K562 (cell line): ENCODE measurements around the gene MAP3K6. TPM values are rescaled to one million over a fixed set of nuclear protein-coding genes. Genes with fewer than 3 reads are reported as not detected.
A peak's percentile ranks its signal among the peaks of the same experiment; 100 is the strongest.

Source experiments
- ATAC-seq: fragments of 200-7000 bp; cut with Tn5 transposase; 3 replicates; pipeline ENCODE4 v1.9.1; 2020; ENCODE audit warnings: moderate library complexity
- BruUV-seq: library from RNA; stranded (reverse); fragments of 400-500 nt; replicated peaks from 2 replicates; lab custom pipeline; 2021; lab: Mats Ljungman, UMichigan
- CTCF ChIA-PET: fragments of 300-600 bp; formaldehyde crosslinking; extraction: SDS; loops from one replicate; lab custom pipeline; 2021; ENCODE audit warnings: low intra/inter-chr PET ratio; lab: Yijun Ruan, JAX
- POLR2A ChIA-PET: fragments of 300-600, 350-650 bp; sonication (Branson Sonifier 250); formaldehyde crosslinking; extraction: SDS; loops from one replicate; lab custom pipeline; 2021; ENCODE audit warnings: antibody characterized with exemption, inconsistent platforms; lab: Yijun Ruan, JAX
- DNase-seq, 4 experiments: peaks; one replicate each; pipeline versions ENCODE4 v3.0.0 to v3.0.0-alpha.2; 2011 to 2018; ENCODE audit warnings: low spot score in 3 of 4, mixed read lengths in 3 of 4; ENCODE audit errors: extremely low read depth in 1 of 4
- FAIRE-seq: peaks from 2 replicates; lab custom pipeline; 2011; peaks lifted over from hg19 to GRCh38; lab: Jason Lieb, UNC
- H2AFZ ChIP-seq: 2 replicates; pipeline ENCODE4 v1.6.0; 2011; ENCODE audit warnings: low read depth, low read length, control low read depth, inconsistent platforms
- H3K27ac ChIP-seq: fragments of 200-600 bp; 3 replicates; pipeline ENCODE4 v1.8.0; 2011; ENCODE audit warnings: low read depth, mild to moderate bottlenecking, control low read depth, inconsistent platforms, low read length, moderate library complexity, mixed read lengths; ENCODE audit errors: extremely low read depth
- H3K27me3 ChIP-seq, 2 experiments: fragments of 300-600 bp in 1 of 2; 2 replicates in 1 of 2; 3 replicates in 1 of 2; pipeline versions ENCODE4 v1.6.0 to v1.8.0; 2011; ENCODE audit warnings: inconsistent platforms in 2 of 2, low read length in 2 of 2, mild to moderate bottlenecking in 1 of 2, mixed read lengths in 1 of 2, moderate library complexity in 1 of 2; ENCODE audit not compliant: control insufficient read depth in 2 of 2, insufficient read depth in 2 of 2
- H3K36me3 ChIP-seq: fragments of 300-600 bp; 3 replicates; pipeline ENCODE4 v1.8.0; 2011; ENCODE audit warnings: mild to moderate bottlenecking, low read length, inconsistent platforms; ENCODE audit not compliant: control insufficient read depth, insufficient read depth
- H3K4me1 ChIP-seq, 2 experiments: fragments of 200-600 bp in 1 of 2; replicated peaks in 1 of 2; 2 replicates in 1 of 2; 3 replicates in 1 of 2; pipeline versions ENCODE4 v1.5.1 to v1.8.0; 2011; ENCODE audit warnings: inconsistent platforms in 2 of 2, low read length in 2 of 2, mild to moderate bottlenecking in 1 of 2, mixed read lengths in 1 of 2, moderate library complexity in 1 of 2; ENCODE audit not compliant: control insufficient read depth in 2 of 2, insufficient read depth in 2 of 2
- H3K4me2 ChIP-seq: 2 replicates; pipeline ENCODE4 v1.6.1; 2011; ENCODE audit warnings: low read length, control low read depth, inconsistent platforms, mixed read lengths; ENCODE audit not compliant: insufficient read depth
- H3K4me3 ChIP-seq: fragments of 200-600 bp; sonication (generic), shearing (Covaris generic); 2 replicates; pipeline ENCODE4 v1.5.1; 2016; ENCODE audit warnings: control low read depth, inconsistent platforms
- H3K79me2 ChIP-seq: fragments of 200-600 bp; 3 replicates; pipeline ENCODE4 v1.8.0; 2011; ENCODE audit warnings: low read length, inconsistent platforms; ENCODE audit not compliant: control insufficient read depth, insufficient read depth
- H3K9ac ChIP-seq, 2 experiments: 2 replicates each; pipeline versions ENCODE4 v1.6.0 to v1.6.1; 2011; ENCODE audit warnings: low read depth in 2 of 2, low read length in 2 of 2, control low read depth in 1 of 2, inconsistent platforms in 1 of 2, mild to moderate bottlenecking in 1 of 2, mixed read lengths in 1 of 2; ENCODE audit not compliant: insufficient read depth in 1 of 2
- H3K9me1 ChIP-seq: one replicate; pipeline ENCODE4 v1.6.0; 2011; ENCODE audit warnings: inconsistent platforms, mild to moderate bottlenecking, low read length, moderate library complexity; ENCODE audit not compliant: control insufficient read depth, insufficient read depth
- H3K9me3 ChIP-seq: replicated peaks from 2 replicates; pipeline ENCODE4 v1.5.1; 2011; ENCODE audit warnings: low read depth, low read length, inconsistent platforms; ENCODE audit not compliant: control insufficient read depth, insufficient read depth
- H4K20me1 ChIP-seq: replicated peaks from 2 replicates; pipeline ENCODE4 v1.6.1; 2011; ENCODE audit warnings: low read length, inconsistent platforms, mixed read lengths; ENCODE audit not compliant: control insufficient read depth, insufficient read depth
- ADNP ChIP-seq: fragments of 200-800 bp; sonication (Bioruptor generic); IDR thresholded peaks from 2 replicates; pipeline ENCODE4 v1.6.1; 2016; ENCODE audit warnings: missing genetic modification characterization, missing compliant biosample characterization
- CBFB ChIP-seq: sonication (generic); formaldehyde crosslinking; IDR thresholded peaks from 2 replicates; pipeline ENCODE4 v1.4.0; 2020; ENCODE audit warnings: mild to moderate bottlenecking, missing genetic modification reagents
- CEBPG ChIP-seq, 3 experiments: fragments of 200-800 bp in 1 of 3; sonication (Bioruptor generic) in 1 of 3; sonication (generic) in 1 of 3; formaldehyde crosslinking in 1 of 3; IDR thresholded peaks in 2 of 3; conservative IDR thresholded peaks in 1 of 3; 2 replicates each; pipeline versions ENCODE4 v1.6.1 to v1.8.0; 2016 to 2022; ENCODE audit warnings: missing compliant biosample characterization in 2 of 3, missing genetic modification characterization in 2 of 3, mild to moderate bottlenecking in 1 of 3, missing genetic modification reagents in 1 of 3
- HMGN3 ChIP-seq: IDR thresholded peaks from 2 replicates; pipeline ENCODE4 v1.6.1; 2011; ENCODE audit warnings: borderline replicate concordance, low read depth, mild to moderate bottlenecking, mixed read lengths, low read length; ENCODE audit not compliant: insufficient read length; ENCODE audit errors: extremely low read depth
- MIER1 ChIP-seq: fragments of 450-650 bp; IDR thresholded peaks from 2 replicates; pipeline ENCODE4 v1.6.1; 2016; ENCODE audit warnings: antibody characterized with exemption, mild to moderate bottlenecking, low read depth
- PRMT5 ChIP-seq: sonication (generic); formaldehyde crosslinking; IDR thresholded peaks from 2 replicates; pipeline ENCODE4 v1.5.0; 2020; ENCODE audit warnings: missing genetic modification reagents
- PURB ChIP-seq: sonication (generic); formaldehyde crosslinking; IDR thresholded peaks from 2 replicates; pipeline ENCODE4 v1.9.0; 2021; ENCODE audit warnings: low read depth, mild to moderate bottlenecking, missing genetic modification reagents
- STAG1 ChIP-seq: sonication (generic); formaldehyde crosslinking; IDR thresholded peaks from 2 replicates; pipeline ENCODE4 v1.5.0; 2020; ENCODE audit warnings: missing genetic modification reagents, borderline replicate concordance
- ZNF23 ChIP-seq: fragments of 250-450 bp; sonication (Bioruptor Pico); IDR thresholded peaks from 2 replicates; pipeline ENCODE4 v1.4.0; 2020; ENCODE audit warnings: mild to moderate bottlenecking
- WGBS: fragments of 100-300 bp; shearing (Covaris generic); methylation state at CpG from one replicate; pipeline ENCODE4 v1.1.6; 2016; ENCODE audit warnings: low coverage, mixed read lengths; ENCODE audit not compliant: insufficient coverage; ENCODE audit errors: missing lambda C conversion rate; 5-methylcytosine and 5-hydroxymethylcytosine counted together
- in situ Hi-C: fragments of 300-500 bp; cut with MboI; formaldehyde crosslinking; loops from 4 replicates; pipeline ENCODE4 v1.15.0; 2018; ENCODE audit warnings: inconsistent platforms, mixed read lengths
- intact Hi-C: fragments of 100-400 bp; cut with micrococcal nuclease; formaldehyde crosslinking; loops from 2 replicates; pipeline ENCODE4 v1.14.2; 2022
- polyA plus RNA-seq, 8 experiments: library from polyadenylated mRNA; depleted of rRNA in 4 of 8; stranded (reverse) in 5 of 8; unstranded in 3 of 8; fragments of >200 nt; fragmentation: Nextera tagmentation in 2 of 8; fragmentation: Illumina TruSeq in 1 of 8; extraction: Ambion mirVana in 2 of 8; extraction: Trizol in 1 of 8; gene quantifications; 2 replicates each; pipeline versions ENCODE4 v1.2.1 to v1.2.3, GENCODE V29; 2011 to 2014; ENCODE audit warnings: inconsistent platforms in 1 of 8, missing spikeins in 1 of 8
- total RNA-seq, 7 experiments: library from RNA; depleted of rRNA in 6 of 7; stranded (reverse); fragments of >200 nt in 6 of 7; fragmentation: Illumina TruSeq in 2 of 7; extraction: Trizol in 2 of 7; gene quantifications; 2 replicates each; pipeline versions ENCODE4 v1.2.1 to v1.2.3, GENCODE V29; 2011 to 2021; ENCODE audit warnings: low replicate concordance in 1 of 7
- TF ChIP-seq, protein P1 (sequence below): sonication (generic); formaldehyde crosslinking; IDR thresholded peaks from 2 replicates; pipeline ENCODE4 v1.8.0; 2022; ENCODE audit warnings: mild to moderate bottlenecking, missing genetic modification reagents
- TF ChIP-seq, protein P2 (sequence below): sonication (generic); formaldehyde crosslinking; IDR thresholded peaks from 2 replicates; pipeline ENCODE4 v1.8.0; 2022; ENCODE audit warnings: mild to moderate bottlenecking, missing genetic modification reagents
- TF ChIP-seq, protein P3 (sequence below): fragments of 250-450 bp; sonication (Bioruptor Pico); IDR thresholded peaks from 2 replicates; pipeline ENCODE4 v1.5.0; 2021; ENCODE audit warnings: mild to moderate bottlenecking, moderate library complexity

MAP3K6 gene
- total and polyA plus RNA-seq, 9 of the 15 experiments (the other 6 are each of a cell fraction or from before 2014, with no cell fraction given), result 0.99 to 21.9 (median 7.0) TPM

DNA sequence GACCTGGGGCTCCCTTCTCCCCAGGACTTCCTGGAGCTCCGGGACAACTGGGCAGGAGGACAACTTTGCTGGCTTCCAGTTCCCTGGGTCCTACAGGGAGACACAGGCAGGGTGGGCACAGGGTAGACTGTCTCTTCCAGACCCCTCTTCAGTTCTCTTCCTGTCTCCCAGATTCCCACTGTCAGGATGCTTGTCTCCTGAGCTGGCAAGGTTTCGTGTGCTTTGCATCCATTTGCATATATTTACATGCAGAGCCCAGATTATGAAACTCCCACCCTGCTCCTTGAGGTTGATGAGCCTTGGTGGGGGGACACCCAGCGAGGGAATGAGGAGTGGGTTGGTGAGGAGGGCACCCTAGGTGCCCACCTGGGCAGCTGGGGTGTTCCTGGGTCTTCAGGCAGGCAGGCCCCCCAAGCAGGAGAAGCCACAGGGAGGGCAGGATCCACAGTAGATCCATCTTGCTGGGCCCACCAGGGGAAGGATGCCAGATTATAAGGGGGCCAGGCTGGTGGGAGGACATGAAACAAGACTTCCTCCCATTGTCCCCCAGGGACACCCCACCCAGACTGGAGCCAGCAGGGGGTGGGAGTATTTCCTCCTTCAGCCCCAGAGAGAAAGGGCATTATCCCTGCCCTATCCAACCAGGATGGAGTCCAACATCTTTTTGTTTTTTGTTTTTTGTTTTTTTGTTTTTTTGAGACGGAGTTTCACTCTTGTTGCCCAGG, 7.8 kb upstream of the MAP3K6 start, which contains the start of gene FCN3:
Gene FCN3 (minus strand): TSS at position 463 of the 725 bp plus-strand sequence. CDS start 6 bp downstream, at position 457.
- 27% methylated on average over 4 of the region's 4 CpGs for WGBS
- Histone ChIP-seq H3K4me3 (no peak within 1 kb of the TSS), H3K9ac (peak within 1 kb of the TSS in 1 of 2 experiments; percentile 38; a peak in 1 of 4 replicates), H3K36me3 (no peaks in the 10 kb centered on the region), H3K27me3 (no peaks in the 10 kb centered on the region), H3K9me1 (no peaks in the 10 kb centered on the region), H3K4me1 (peaks cover 4 to 29% of the 10 kb centered on the region in 2 experiments; a peak in 4 of 5 replicates), H4K20me1 (no peaks in the 10 kb centered on the region), H2AFZ (no peak within 1 kb of the TSS), H3K79me2 (no peaks in the 10 kb centered on the region), H3K9me3 (no peaks in the 10 kb centered on the region), H3K27ac (no peak within 1 kb of the TSS), H3K4me2 (no peak within 1 kb of the TSS)
- ChIA-PET CTCF (no interaction called here), POLR2A (interaction anchor here (1.2 kb wide), 1 partner anchor 9 kb away, joined by 5 read pairs; no protein-coding TSS in a partner anchor)
- no peak for ATAC-seq
- in situ Hi-C loops (no loop called here), intact Hi-C loops (loop anchor here (5.0 kb wide), 1 partner anchor 72 kb away; no protein-coding TSS in a partner anchor)
- no peak for TF ChIP-seq STAG1 (CRISPR knock-in tag)
- no peak for TF ChIP-seq ADNP
- no peak for TF ChIP-seq PURB (CRISPR knock-in tag)
- no peak for TF ChIP-seq HMGN3
- TF ChIP-seq, protein P1, sequence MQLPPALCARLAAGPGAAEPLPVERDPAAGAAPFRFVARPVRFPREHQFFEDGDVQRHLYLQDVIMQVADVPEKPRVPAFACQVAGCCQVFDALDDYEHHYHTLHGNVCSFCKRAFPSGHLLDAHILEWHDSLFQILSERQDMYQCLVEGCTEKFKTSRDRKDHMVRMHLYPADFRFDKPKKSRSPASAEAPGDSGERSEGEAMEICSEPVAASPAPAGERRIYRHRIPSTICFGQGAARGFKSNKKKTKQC, result no peak
- TF ChIP-seq MIER1, result no peak
- TF ChIP-seq, protein P2, sequence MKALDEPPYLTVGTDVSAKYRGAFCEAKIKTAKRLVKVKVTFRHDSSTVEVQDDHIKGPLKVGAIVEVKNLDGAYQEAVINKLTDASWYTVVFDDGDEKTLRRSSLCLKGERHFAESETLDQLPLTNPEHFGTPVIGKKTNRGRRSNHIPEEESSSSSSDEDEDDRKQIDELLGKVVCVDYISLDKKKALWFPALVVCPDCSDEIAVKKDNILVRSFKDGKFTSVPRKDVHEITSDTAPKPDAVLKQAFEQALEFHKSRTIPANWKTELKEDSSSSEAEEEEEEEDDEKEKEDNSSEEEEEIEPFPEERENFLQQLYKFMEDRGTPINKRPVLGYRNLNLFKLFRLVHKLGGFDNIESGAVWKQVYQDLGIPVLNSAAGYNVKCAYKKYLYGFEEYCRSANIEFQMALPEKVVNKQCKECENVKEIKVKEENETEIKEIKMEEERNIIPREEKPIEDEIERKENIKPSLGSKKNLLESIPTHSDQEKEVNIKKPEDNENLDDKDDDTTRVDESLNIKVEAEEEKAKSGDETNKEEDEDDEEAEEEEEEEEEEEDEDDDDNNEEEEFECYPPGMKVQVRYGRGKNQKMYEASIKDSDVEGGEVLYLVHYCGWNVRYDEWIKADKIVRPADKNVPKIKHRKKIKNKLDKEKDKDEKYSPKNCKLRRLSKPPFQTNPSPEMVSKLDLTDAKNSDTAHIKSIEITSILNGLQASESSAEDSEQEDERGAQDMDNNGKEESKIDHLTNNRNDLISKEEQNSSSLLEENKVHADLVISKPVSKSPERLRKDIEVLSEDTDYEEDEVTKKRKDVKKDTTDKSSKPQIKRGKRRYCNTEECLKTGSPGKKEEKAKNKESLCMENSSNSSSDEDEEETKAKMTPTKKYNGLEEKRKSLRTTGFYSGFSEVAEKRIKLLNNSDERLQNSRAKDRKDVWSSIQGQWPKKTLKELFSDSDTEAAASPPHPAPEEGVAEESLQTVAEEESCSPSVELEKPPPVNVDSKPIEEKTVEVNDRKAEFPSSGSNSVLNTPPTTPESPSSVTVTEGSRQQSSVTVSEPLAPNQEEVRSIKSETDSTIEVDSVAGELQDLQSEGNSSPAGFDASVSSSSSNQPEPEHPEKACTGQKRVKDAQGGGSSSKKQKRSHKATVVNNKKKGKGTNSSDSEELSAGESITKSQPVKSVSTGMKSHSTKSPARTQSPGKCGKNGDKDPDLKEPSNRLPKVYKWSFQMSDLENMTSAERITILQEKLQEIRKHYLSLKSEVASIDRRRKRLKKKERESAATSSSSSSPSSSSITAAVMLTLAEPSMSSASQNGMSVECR (CRISPR knock-in tag), result no peak
- no peak for TF ChIP-seq CBFB (CRISPR knock-in tag)
- no peak for TF ChIP-seq PRMT5 (CRISPR knock-in tag)
- TF ChIP-seq ZNF23 (CRISPR knock-in tag), result no peak
- no peak for TF ChIP-seq CEBPG (CRISPR knock-in tag; IDR thresholded peaks at IDR 0.05)
- TF ChIP-seq CEBPG (tag; conservative IDR thresholded peaks at IDR 0.05 in 1 of 2, IDR thresholded peaks at IDR 0.05 in 1 of 2), result no peak
- TF ChIP-seq, protein P3, sequence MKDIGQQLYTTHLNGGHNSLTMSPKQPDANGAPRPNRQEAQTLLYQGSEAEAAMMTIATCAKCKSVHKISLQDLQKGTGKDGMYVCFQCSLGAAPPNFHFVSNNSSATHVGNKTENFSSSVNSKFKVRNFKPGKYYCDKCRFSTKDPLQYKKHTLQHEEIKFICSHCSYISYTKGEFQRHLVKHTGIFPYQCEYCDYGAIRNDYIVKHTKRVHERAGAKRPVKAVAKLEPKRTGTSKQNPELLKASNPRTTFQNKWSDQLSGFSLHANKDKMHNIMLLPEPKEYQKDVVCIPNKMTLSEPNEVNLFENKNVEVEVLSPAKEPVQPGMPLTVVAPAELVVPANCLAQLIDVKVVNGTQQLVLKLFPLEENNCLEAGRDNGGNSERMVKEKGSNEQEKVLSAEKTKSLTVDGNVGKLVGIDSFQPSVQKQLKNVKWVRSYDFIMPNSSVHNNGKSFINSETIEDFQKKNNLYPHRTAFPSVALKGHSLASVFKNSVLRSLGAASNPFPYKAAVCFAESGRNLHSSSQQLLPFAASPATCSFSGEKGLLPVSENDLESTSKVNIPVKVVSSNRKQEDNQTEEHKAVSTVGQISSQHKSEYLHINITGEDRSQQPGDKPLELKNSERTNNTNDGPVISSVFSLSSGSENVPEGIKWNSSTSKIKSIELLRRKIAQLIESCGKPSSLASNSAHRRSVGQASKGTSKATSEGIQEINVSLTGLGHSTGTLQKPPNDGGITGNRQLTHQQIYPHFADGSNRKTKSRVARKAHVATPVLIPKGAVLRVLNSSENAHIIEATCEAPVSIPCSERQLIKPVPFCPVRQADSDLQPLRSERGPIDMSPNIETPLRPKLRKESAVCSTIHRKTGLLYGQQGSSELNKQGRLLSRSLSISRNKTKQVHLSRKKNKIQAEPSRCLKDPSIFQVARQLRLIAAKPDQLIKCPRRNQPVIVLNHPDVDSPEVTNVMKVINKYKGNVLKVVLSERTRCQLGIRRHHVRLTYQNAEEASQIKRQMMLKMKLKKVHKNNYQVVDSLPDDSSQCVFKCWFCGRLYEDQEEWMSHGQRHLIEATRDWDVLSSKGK (CRISPR knock-in tag), result no peak
- BruUV-seq, result no TSS peak
- no peak for FAIRE-seq
- no peak for DNase-seq
